Neuronal stem cell (in vitro differentiated cells): ENCODE data around the gene MRPL36.

Experiments
- DNase-seq: peaks from one replicate; pipeline ENCODE4 v3.0.0-alpha.2; 2013; ENCODE audit warnings: low spot score
- H2AFZ ChIP-seq: one replicate; pipeline ENCODE4 v1.6.1; 2013; ENCODE audit warnings: mild to moderate bottlenecking, low read length, inconsistent platforms
- H2AK5ac ChIP-seq: 2 replicates; pipeline ENCODE4 v1.6.1; 2013; ENCODE audit warnings: low read depth, mild to moderate bottlenecking, inconsistent platforms, low read length, moderate library complexity, mixed read lengths
- H2BK120ac ChIP-seq: 2 replicates; pipeline ENCODE4 v1.6.1; 2013; ENCODE audit warnings: low read depth, mild to moderate bottlenecking, inconsistent platforms, low read length, moderate library complexity, mixed read lengths
- H2BK12ac ChIP-seq: one replicate; pipeline ENCODE4 v1.6.1; 2013; ENCODE audit warnings: low read length, inconsistent platforms
- H2BK15ac ChIP-seq: 2 replicates; pipeline ENCODE4 v1.6.1; 2013; ENCODE audit warnings: mild to moderate bottlenecking, low read length, inconsistent platforms, mixed read lengths
- H2BK5ac ChIP-seq: one replicate; pipeline ENCODE4 v1.6.1; 2013; ENCODE audit warnings: inconsistent platforms, mild to moderate bottlenecking, low read length, moderate library complexity
- H3K14ac ChIP-seq: one replicate; pipeline ENCODE4 v1.6.1; 2013; ENCODE audit warnings: low read length, inconsistent platforms
- H3K18ac ChIP-seq: 2 replicates; pipeline ENCODE4 v1.6.1; 2013; ENCODE audit warnings: low read length, inconsistent platforms
- H3K23ac ChIP-seq: 2 replicates; pipeline ENCODE4 v1.6.1; 2013; ENCODE audit warnings: low read depth, mild to moderate bottlenecking, mixed read lengths, low read length, inconsistent platforms; ENCODE audit not compliant: poor library complexity
- H3K27ac ChIP-seq: replicated peaks from 3 replicates; pipeline ENCODE4 v1.5.1; 2013; ENCODE audit warnings: low read length, inconsistent platforms
- H3K27me3 ChIP-seq, 3 experiments: 2 replicates each; pipeline ENCODE4 v1.6.1; 2013; ENCODE audit warnings: low read length in 3 of 3, mild to moderate bottlenecking in 2 of 3, inconsistent platforms in 1 of 3, low read depth in 1 of 3, mixed read lengths in 1 of 3, moderate library complexity in 1 of 3; ENCODE audit not compliant: control insufficient read depth in 3 of 3, insufficient read depth in 3 of 3
- H3K36me3 ChIP-seq, 2 donors: replicated peaks in 1 of 2; 2 replicates each; pipeline ENCODE4 v1.6.1; 2013; ENCODE audit warnings: low read length in 2 of 2; ENCODE audit not compliant: control insufficient read depth in 2 of 2, insufficient read depth in 2 of 2
- H3K4ac ChIP-seq: 2 replicates; pipeline ENCODE4 v1.6.1; 2013; ENCODE audit warnings: inconsistent platforms, mild to moderate bottlenecking, low read length, moderate library complexity
- H3K4me1 ChIP-seq, 2 donors: 1 replicate in 1 of 2; 2 replicates in 1 of 2; pipeline ENCODE4 v1.6.1; 2013; ENCODE audit warnings: low read length in 2 of 2, low read depth in 1 of 2; ENCODE audit not compliant: control insufficient read depth in 2 of 2, insufficient read depth in 1 of 2
- H3K4me2 ChIP-seq: one replicate; pipeline ENCODE4 v1.6.1; 2013; ENCODE audit warnings: mild to moderate bottlenecking, low read length, inconsistent platforms; ENCODE audit not compliant: insufficient read depth, poor library complexity, severe bottlenecking
- H3K4me3 ChIP-seq, 2 donors: 2 replicates each; pipeline ENCODE4 v1.5.1; 2013; ENCODE audit warnings: low read length in 2 of 2, mild to moderate bottlenecking in 2 of 2, inconsistent platforms in 1 of 2, moderate library complexity in 1 of 2
- H3K79me1 ChIP-seq: one replicate; pipeline ENCODE4 v1.6.1; 2013; ENCODE audit warnings: low read depth, mild to moderate bottlenecking, inconsistent platforms, low read length, moderate library complexity
- H3K9ac ChIP-seq: one replicate; pipeline ENCODE4 v1.6.1; 2013; ENCODE audit warnings: mild to moderate bottlenecking, low read depth, low read length, inconsistent platforms; ENCODE audit not compliant: poor library complexity
- H3K9me3 ChIP-seq, 2 donors: replicated peaks in 1 of 2; 2 replicates each; pipeline versions ENCODE3 to v1.6.1; 2013; ENCODE audit warnings: low read length in 2 of 2, mild to moderate bottlenecking in 2 of 2, inconsistent platforms in 1 of 2, low read depth in 1 of 2, mixed read lengths in 1 of 2, moderate library complexity in 1 of 2; ENCODE audit not compliant: control insufficient read depth in 2 of 2, insufficient read depth in 1 of 2
- H4K8ac ChIP-seq: one replicate; pipeline ENCODE4 v1.6.1; 2013; ENCODE audit warnings: low read depth, mild to moderate bottlenecking, inconsistent platforms, low read length, moderate library complexity
- H4K91ac ChIP-seq: one replicate; pipeline ENCODE4 v1.6.1; 2013; ENCODE audit warnings: low read length, low read depth, mild to moderate bottlenecking, inconsistent platforms; ENCODE audit not compliant: poor library complexity
- WGBS, 2 donors: extraction: QIAGEN DNeasy Blood & Tissue Kit; methylation state at CpG; one replicate each; pipeline ENCODE4 v1.1.7; 2013; ENCODE audit warnings: missing lambda C conversion rate in 2 of 2, mixed read lengths in 1 of 2; ENCODE audit not compliant: insufficient read length in 2 of 2, insufficient replicate concordance in 1 of 2; ENCODE audit errors: extremely low coverage in 2 of 2; 5-methylcytosine and 5-hydroxymethylcytosine counted together

Gene MRPL36

DNA sequence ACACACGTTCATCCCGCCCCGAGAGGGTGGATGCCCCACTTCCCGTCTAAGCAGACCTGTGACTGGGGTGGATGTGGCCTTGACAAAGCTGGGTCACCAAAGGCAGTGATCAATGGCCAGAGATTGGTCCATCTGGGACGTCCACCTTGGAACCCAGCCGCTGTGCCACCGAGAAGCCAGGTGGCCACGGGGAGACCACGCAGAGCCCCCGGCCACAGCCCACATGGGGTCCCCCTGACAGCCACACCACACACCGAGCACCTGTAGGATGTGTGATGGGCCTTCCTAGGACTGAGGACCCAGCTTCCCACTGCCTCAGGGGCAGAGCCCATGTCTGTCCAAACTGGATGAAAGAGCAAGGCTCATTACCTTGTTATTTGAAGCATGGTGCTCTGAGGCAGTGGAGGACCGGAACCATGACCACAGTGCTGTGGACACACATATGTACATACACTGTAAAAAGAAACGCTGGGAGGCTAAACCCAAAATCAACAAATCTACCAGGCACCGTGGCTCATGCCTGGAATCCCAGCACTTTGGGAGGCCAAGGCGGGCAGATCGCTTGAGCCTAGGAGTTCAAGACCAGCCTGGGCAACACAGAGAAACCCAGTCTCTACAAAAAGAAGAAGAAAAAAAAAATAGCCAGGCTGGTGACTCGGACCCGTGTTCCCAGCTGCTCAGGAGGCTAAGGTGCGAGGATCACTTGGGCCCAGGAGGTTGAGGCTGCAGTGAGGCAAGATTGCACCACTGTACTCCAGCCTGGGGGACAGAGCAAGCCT, 50.1 kb downstream of the MRPL36 start:
- WGBS, 2 donors = no CpG with 5 or more reads among the region's 19 CpGs
- H2BK15ac ChIP-seq = no peak overlapping the region
- no peak overlapping the region for H3K27ac ChIP-seq
- no peaks in the 10 kb centered on the region for H3K27me3 ChIP-seq
- H2BK5ac ChIP-seq = no peak overlapping the region
- H3K79me1 ChIP-seq = peaks cover 4% of the 10 kb centered on the region
- H3K9ac ChIP-seq = no peak overlapping the region
- H3K14ac ChIP-seq = no peak overlapping the region
- peaks cover 0 to 2% of the 10 kb centered on the region in 2 donors for H3K4me1 ChIP-seq
- no peak overlapping the region for H2AFZ ChIP-seq
- no peak overlapping the region for H3K4me2 ChIP-seq
- no peaks in the 10 kb centered on the region for H3K9me3 ChIP-seq
- no peak for DNase-seq
- H2AK5ac ChIP-seq = no peak overlapping the region
- H3K18ac ChIP-seq = no peak overlapping the region
- H3K36me3 ChIP-seq = no peaks in the 10 kb centered on the region
- H4K8ac ChIP-seq = no peak overlapping the region
- H3K4ac ChIP-seq = no peak overlapping the region
- no peak overlapping the region for H3K4me3 ChIP-seq
- H3K23ac ChIP-seq = no peak overlapping the region
- H2BK120ac ChIP-seq = no peak overlapping the region
- H2BK12ac ChIP-seq = no peak overlapping the region
- no peak overlapping the region for H4K91ac ChIP-seq

DNA sequence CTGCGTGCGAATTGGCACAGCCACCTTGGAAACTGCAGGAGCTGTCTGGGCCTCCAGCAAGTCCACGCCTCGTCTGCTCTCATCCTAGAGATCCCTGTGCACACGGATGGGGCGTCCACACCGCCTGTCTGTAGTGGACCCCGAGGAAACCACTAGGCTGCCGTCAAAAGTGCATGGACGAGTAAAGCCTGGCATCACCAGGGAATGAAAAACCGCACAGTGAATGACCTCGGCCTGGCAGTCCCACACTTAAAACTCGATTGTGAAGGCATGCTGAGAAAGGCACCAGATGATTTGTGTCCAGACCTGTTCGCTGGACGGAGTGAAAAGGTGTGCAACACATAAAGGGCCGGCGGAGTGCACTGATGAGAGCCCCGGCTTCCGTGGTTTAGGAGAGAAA, 50.8 kb downstream of the MRPL36 start:
- H3K9ac ChIP-seq = peak overlapping the region; percentile 60
- no peak for DNase-seq
- H2AK5ac ChIP-seq = peak overlapping the region; percentile 40
- H3K27me3 ChIP-seq = no peaks in the 10 kb centered on the region
- H3K4ac ChIP-seq = no peak overlapping the region
- no peak overlapping the region for H3K4me3 ChIP-seq
- H3K4me1 ChIP-seq = peaks cover 0 to 2% of the 10 kb centered on the region in 2 donors
- no peaks in the 10 kb centered on the region for H3K9me3 ChIP-seq
- H3K36me3 ChIP-seq = no peaks in the 10 kb centered on the region
- peaks cover 4% of the 10 kb centered on the region for H3K79me1 ChIP-seq
- no peak overlapping the region for H4K91ac ChIP-seq
- no peak overlapping the region for H4K8ac ChIP-seq
- no CpG with 5 or more reads among the region's 19 CpGs for WGBS, 2 donors
- H2BK120ac ChIP-seq = no peak overlapping the region
- H3K18ac ChIP-seq = no peak overlapping the region
- no peak overlapping the region for H2BK12ac ChIP-seq
- no peak overlapping the region for H3K14ac ChIP-seq
- H3K23ac ChIP-seq = no peak overlapping the region
- no peak overlapping the region for H2AFZ ChIP-seq
- H2BK15ac ChIP-seq = no peak overlapping the region
- H3K4me2 ChIP-seq = no peak overlapping the region
- no peak overlapping the region for H3K27ac ChIP-seq
- H2BK5ac ChIP-seq = no peak overlapping the region
